Stimulated activated CD8-positive, alpha-beta memory T cell treated with anti-CD3 and anti-CD28 coated beads, Interleukin-12 subunit alpha, Interleukin-12 subunit beta, amount 100 ng/mL, for 24 hours (primary cell): ENCODE data around the gene PCDHGC3.
"Not testable (repeated sequence)": the region's sequence is repeated elsewhere in the genome, so short reads cannot be mapped to it uniquely, and the experiment has no call there.

Experiments used
- DNase-seq: peaks from one replicate; pipeline ENCODE4 v3.0.0-alpha.2; 2020; ENCODE audit errors: extremely low read depth

Gene PCDHGC3

GRCh38 chr5:141475625-141476131 lies at the start of gene PCDHGC3:
TSS of gene PCDHGC3 (plus strand) at chr5:141475966. CDS start at chr5:141476117, 151 bp downstream.
- DNase-seq = no peak

- DNase-seq = no peak
Observed at GRCh38 chr5:141427783-141428426, 47.9 kb upstream of the PCDHGC3 start.

GRCh38 chr5:141430332-141431113 lies 45.2 kb upstream of the PCDHGC3 start, which contains the start of gene PCDHGA12:
TSS of gene PCDHGA12 (plus strand) at chr5:141430507. CDS start at chr5:141430760, 253 bp downstream.
- DNase-seq = no peak

- no peak for DNase-seq
Observed at GRCh38 chr5:141431286-141431685, 44.5 kb upstream of the PCDHGC3 start.

- DNase-seq = not testable (repeated sequence)
Observed at GRCh38 chr5:141432308-141432707, 43.5 kb upstream of the PCDHGC3 start.

GRCh38 chr5:141432726-141433125 lies 43.0 kb upstream of the PCDHGC3 start:
- not testable (repeated sequence) for DNase-seq

GRCh38 chr5:141434006-141434405 lies 41.8 kb upstream of the PCDHGC3 start:
- DNase-seq = no peak

- no peak for DNase-seq
Observed at GRCh38 chr5:141437221-141437620, 38.5 kb upstream of the PCDHGC3 start.

- no peak for DNase-seq
Observed at GRCh38 chr5:141439411-141440141, 36.2 kb upstream of the PCDHGC3 start.

- no peak for DNase-seq
Observed at GRCh38 chr5:141440341-141440740, 35.4 kb upstream of the PCDHGC3 start.

GRCh38 chr5:141441571-141442170 lies 34.1 kb upstream of the PCDHGC3 start:
- DNase-seq = no peak

GRCh38 chr5:141465351-141465750 lies 10.4 kb upstream of the PCDHGC3 start:
- DNase-seq = no peak

GRCh38 chr5:141476132-141476911 lies 556 bp downstream of the PCDHGC3 start:
- DNase-seq = no peak

GRCh38 chr5:141477044-141477575 lies 1.3 kb downstream of the PCDHGC3 start:
- DNase-seq = no peak

- no peak for DNase-seq
Observed at GRCh38 chr5:141477815-141478214, 2.0 kb downstream of the PCDHGC3 start.

- DNase-seq = no peak
Observed at GRCh38 chr5:141478321-141478945, 2.7 kb downstream of the PCDHGC3 start.

GRCh38 chr5:141479776-141480175 lies 4.0 kb downstream of the PCDHGC3 start:
- DNase-seq = no peak

GRCh38 chr5:141483902-141484301 lies 8.1 kb downstream of the PCDHGC3 start:
- no peak for DNase-seq

- DNase-seq = no peak
Observed at GRCh38 chr5:141484310-141484640, 8.5 kb downstream of the PCDHGC3 start.

GRCh38 chr5:141484641-141485311 lies 9.0 kb downstream of the PCDHGC3 start, which contains the start of gene PCDHGC4:
TSS of gene PCDHGC4 (plus strand) at chr5:141485030. CDS start at chr5:141485174, 144 bp downstream.
- DNase-seq = no peak
